H9 (cell line): ENCODE measurements around the gene FARS2. TPM values are rescaled to one million over a fixed set of nuclear protein-coding genes. Genes with fewer than 3 reads are reported as not detected.
A peak's percentile ranks its signal among the peaks of the same experiment; 100 is the strongest.

Source experiments
- DNase-seq: peaks from one replicate; pipeline ENCODE4 v3.0.0-alpha.2; 2017
- H2AFZ ChIP-seq: one replicate; pipeline ENCODE4 v1.6.1; 2013; ENCODE audit warnings: mild to moderate bottlenecking, low read length, control low read depth, moderate library complexity
- H2AK5ac ChIP-seq: 2 replicates; pipeline ENCODE4 v1.6.1; 2013; ENCODE audit warnings: low read length, control low read depth, mixed read lengths; ENCODE audit not compliant: insufficient read length
- H2BK120ac ChIP-seq: one replicate; pipeline ENCODE4 v1.6.1; 2013; ENCODE audit warnings: low read depth, mild to moderate bottlenecking, low read length, control low read depth, inconsistent platforms; ENCODE audit not compliant: poor library complexity, severe bottlenecking
- H2BK12ac ChIP-seq: 2 replicates; pipeline ENCODE4 v1.6.1; 2013; ENCODE audit warnings: low read length, control low read depth, mixed read lengths, low read depth; ENCODE audit not compliant: insufficient read length
- H2BK15ac ChIP-seq: 2 replicates; pipeline ENCODE4 v1.6.1; 2013; ENCODE audit warnings: low read depth, low read length, control low read depth
- H2BK20ac ChIP-seq: one replicate; pipeline ENCODE4 v1.6.1; 2013; ENCODE audit warnings: low read depth, mild to moderate bottlenecking, low read length, control low read depth, inconsistent platforms; ENCODE audit not compliant: poor library complexity, severe bottlenecking
- H2BK5ac ChIP-seq: 2 replicates; pipeline ENCODE4 v1.6.1; 2013; ENCODE audit warnings: low read length, control low read depth, mixed read lengths; ENCODE audit not compliant: insufficient read length
- H3K14ac ChIP-seq: 2 replicates; pipeline ENCODE4 v1.6.1; 2013; ENCODE audit warnings: low read length, control low read depth; ENCODE audit not compliant: insufficient read depth
- H3K18ac ChIP-seq: 2 replicates; pipeline ENCODE4 v1.6.1; 2013; ENCODE audit warnings: low read depth, mild to moderate bottlenecking, mixed read lengths, low read length, control low read depth; ENCODE audit not compliant: insufficient read length
- H3K23ac ChIP-seq: 2 replicates; pipeline ENCODE4 v1.6.1; 2013; ENCODE audit warnings: low read length, control low read depth, mixed read lengths, low read depth; ENCODE audit not compliant: insufficient read length
- H3K23me2 ChIP-seq: 2 replicates; pipeline ENCODE4 v1.6.1; 2013; ENCODE audit warnings: low read depth, mild to moderate bottlenecking, mixed read lengths, low read length, control low read depth; ENCODE audit not compliant: insufficient read length, poor library complexity, severe bottlenecking
- H3K27ac ChIP-seq: 2 replicates; pipeline ENCODE4 v1.5.1; 2013; ENCODE audit warnings: low read length, control low read depth, mixed read lengths, low read depth; ENCODE audit not compliant: insufficient read length
- H3K27me3 ChIP-seq: 2 replicates; pipeline ENCODE4 v1.6.1; 2013; ENCODE audit warnings: low read length, control low read depth, inconsistent platforms; ENCODE audit not compliant: insufficient read depth
- H3K4ac ChIP-seq: 2 replicates; pipeline ENCODE4 v1.6.1; 2013; ENCODE audit warnings: low read depth, mild to moderate bottlenecking, control low read depth, inconsistent platforms, low read length, moderate library complexity
- H3K4me1 ChIP-seq: 2 replicates; pipeline ENCODE4 v1.6.1; 2013; ENCODE audit warnings: low read length, control low read depth, inconsistent platforms; ENCODE audit not compliant: insufficient read depth
- H3K4me2 ChIP-seq: 2 replicates; pipeline ENCODE4 v1.6.1; 2013; ENCODE audit warnings: low read length, control low read depth, mixed read lengths; ENCODE audit not compliant: insufficient read length, insufficient read depth
- H3K56ac ChIP-seq: 2 replicates; pipeline ENCODE4 v1.6.1; 2013; ENCODE audit warnings: low read depth, mild to moderate bottlenecking, mixed read lengths, low read length, control low read depth; ENCODE audit not compliant: insufficient read length
- H3K79me1 ChIP-seq: 2 replicates; pipeline ENCODE4 v1.6.1; 2013; ENCODE audit warnings: low read depth, mild to moderate bottlenecking, moderate library complexity, low read length, control low read depth, inconsistent platforms; ENCODE audit not compliant: insufficient read depth, poor library complexity, severe bottlenecking
- H3K79me2 ChIP-seq: 2 replicates; pipeline ENCODE4 v1.6.1; 2013; ENCODE audit warnings: low read length, control low read depth, inconsistent platforms; ENCODE audit not compliant: insufficient read depth
- H3K9ac ChIP-seq: 2 replicates; pipeline ENCODE4 v1.6.1; 2013; ENCODE audit warnings: low read length, control low read depth, mixed read lengths; ENCODE audit not compliant: insufficient read length; ENCODE audit errors: extremely low read depth
- H3K9me3 ChIP-seq: one replicate; pipeline ENCODE4 v1.6.1; 2013; ENCODE audit warnings: low read depth, low read length, inconsistent platforms; ENCODE audit not compliant: control insufficient read depth
- H3T11ph ChIP-seq: one replicate; pipeline ENCODE4 v1.6.1; 2013; ENCODE audit warnings: mild to moderate bottlenecking, low read length, control low read depth, inconsistent platforms
- H4K20me1 ChIP-seq: one replicate; pipeline ENCODE4 v1.6.1; 2013; ENCODE audit not compliant: control insufficient read depth, insufficient read length, insufficient read depth
- H4K5ac ChIP-seq: 2 replicates; pipeline ENCODE4 v1.6.1; 2013; ENCODE audit warnings: low read depth, mild to moderate bottlenecking, mixed read lengths, low read length, control low read depth; ENCODE audit not compliant: insufficient read length
- H4K8ac ChIP-seq: replicated peaks from 2 replicates; pipeline ENCODE4 v1.6.1; 2013; ENCODE audit warnings: low read length, control low read depth, mixed read lengths, low read depth; ENCODE audit not compliant: insufficient read length
- H4K91ac ChIP-seq: 2 replicates; pipeline ENCODE4 v1.6.1; 2013; ENCODE audit warnings: low read depth, mild to moderate bottlenecking, moderate library complexity, mixed read lengths, low read length, control low read depth; ENCODE audit not compliant: insufficient read length
- H3K27ac Mint-ChIP-seq, 3 experiments: 2 replicates in 2 of 3; 3 replicates in 1 of 3; pipeline ENCODE4 v1.8.0; 2020 to 2021; ENCODE audit warnings: mixed read lengths in 3 of 3, mild to moderate bottlenecking in 1 of 3, moderate library complexity in 1 of 3
- H3K27me3 Mint-ChIP-seq: 2 replicates; pipeline ENCODE4 v1.8.0; 2021; ENCODE audit warnings: low read depth, mild to moderate bottlenecking, moderate library complexity, mixed read lengths
- H3K36me3 Mint-ChIP-seq, 3 experiments: 2 replicates in 2 of 3; 3 replicates in 1 of 3; pipeline ENCODE4 v1.8.0; 2020 to 2021; ENCODE audit warnings: low read depth in 3 of 3, mixed read lengths in 3 of 3; ENCODE audit not compliant: insufficient read depth in 1 of 3
- H3K4me1 Mint-ChIP-seq, 2 experiments: 2 replicates each; pipeline ENCODE4 v1.8.0; 2020; ENCODE audit warnings: mixed read lengths in 2 of 2
- H3K4me3 Mint-ChIP-seq, 2 experiments: 2 replicates in 1 of 2; 3 replicates in 1 of 2; pipeline ENCODE4 v1.8.0; 2020 to 2021; ENCODE audit warnings: mild to moderate bottlenecking in 2 of 2, mixed read lengths in 2 of 2, moderate library complexity in 1 of 2
- H3K9me3 Mint-ChIP-seq, 2 experiments: 2 replicates in 1 of 2; 3 replicates in 1 of 2; pipeline ENCODE4 v1.8.0; 2020; ENCODE audit warnings: mild to moderate bottlenecking in 2 of 2, mixed read lengths in 2 of 2, moderate library complexity in 1 of 2
- WGBS: extraction: QIAGEN DNeasy Blood & Tissue Kit; methylation state at CpG from one replicate; pipeline ENCODE4 v1.1.7; 2013; ENCODE audit warnings: missing lambda C conversion rate, low lambda C conversion rate, mixed read lengths; ENCODE audit not compliant: insufficient read length; ENCODE audit errors: extremely low coverage; 5-methylcytosine and 5-hydroxymethylcytosine counted together
- total RNA-seq: library from RNA; stranded (reverse); gene quantifications from 2 replicates; pipeline ENCODE4 v1.2.1, GENCODE V29; 2021
- TF ChIP-seq, protein P1 (sequence below): fragments of 200-600 bp; sonication (generic); conservative IDR thresholded peaks from 3 replicates; pipeline ENCODE4 v1.8.0; 2021; ENCODE audit warnings: antibody characterized with exemption, mild to moderate bottlenecking

Gene FARS2
- total RNA-seq, 1 experiment from 2014 or later: 8.5 TPM

DNA sequence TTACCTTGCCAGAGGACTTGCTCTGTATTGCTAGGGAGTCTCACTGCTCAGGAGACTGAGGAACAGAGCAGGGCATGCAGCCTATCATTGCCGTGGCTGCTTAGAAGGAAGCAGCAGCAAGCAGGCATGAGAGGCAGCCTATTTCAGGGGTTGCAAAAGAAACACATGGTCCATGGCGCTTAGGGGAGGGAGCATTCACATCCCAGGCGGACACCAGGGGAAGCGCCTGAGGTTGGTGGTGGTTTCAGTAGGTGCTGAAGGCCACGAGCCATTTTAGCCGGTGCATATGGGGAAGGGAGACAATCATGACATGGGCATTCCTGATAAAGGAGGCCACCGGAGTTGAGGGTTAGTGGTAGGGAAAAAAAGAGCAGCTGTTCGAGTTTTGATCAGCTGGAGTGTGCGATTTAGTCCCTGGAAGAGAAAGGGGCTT is 20.9 kb downstream of the FARS2 start:
- H3T11ph ChIP-seq: no peak overlapping the region
- no peak overlapping the region for H3K27ac ChIP-seq
- Mint-ChIP-seq H3K27ac (peak overlapping the region in 2 of 3 experiments; percentile 10 to 74; a peak in 4 of 7 replicates), H3K4me3 (no peak overlapping the region), H3K36me3 (no peaks in the 10 kb centered on the region), H3K4me1 (peaks cover 17 to 19% of the 10 kb centered on the region in 2 experiments), H3K27me3 (no peaks in the 10 kb centered on the region), H3K9me3 (no peaks in the 10 kb centered on the region)
- H3K79me2 ChIP-seq: no peaks in the 10 kb centered on the region; the same call in 1 of the 2 replicates
- no peak overlapping the region for H2BK20ac ChIP-seq
- H3K23ac ChIP-seq: no peak overlapping the region
- TF ChIP-seq, protein P1, sequence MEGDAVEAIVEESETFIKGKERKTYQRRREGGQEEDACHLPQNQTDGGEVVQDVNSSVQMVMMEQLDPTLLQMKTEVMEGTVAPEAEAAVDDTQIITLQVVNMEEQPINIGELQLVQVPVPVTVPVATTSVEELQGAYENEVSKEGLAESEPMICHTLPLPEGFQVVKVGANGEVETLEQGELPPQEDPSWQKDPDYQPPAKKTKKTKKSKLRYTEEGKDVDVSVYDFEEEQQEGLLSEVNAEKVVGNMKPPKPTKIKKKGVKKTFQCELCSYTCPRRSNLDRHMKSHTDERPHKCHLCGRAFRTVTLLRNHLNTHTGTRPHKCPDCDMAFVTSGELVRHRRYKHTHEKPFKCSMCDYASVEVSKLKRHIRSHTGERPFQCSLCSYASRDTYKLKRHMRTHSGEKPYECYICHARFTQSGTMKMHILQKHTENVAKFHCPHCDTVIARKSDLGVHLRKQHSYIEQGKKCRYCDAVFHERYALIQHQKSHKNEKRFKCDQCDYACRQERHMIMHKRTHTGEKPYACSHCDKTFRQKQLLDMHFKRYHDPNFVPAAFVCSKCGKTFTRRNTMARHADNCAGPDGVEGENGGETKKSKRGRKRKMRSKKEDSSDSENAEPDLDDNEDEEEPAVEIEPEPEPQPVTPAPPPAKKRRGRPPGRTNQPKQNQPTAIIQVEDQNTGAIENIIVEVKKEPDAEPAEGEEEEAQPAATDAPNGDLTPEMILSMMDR: no peak
- H3K27me3 ChIP-seq: no peaks in the 10 kb centered on the region
- no peak overlapping the region for H2AFZ ChIP-seq
- no peak overlapping the region for H2BK12ac ChIP-seq
- no CpG with 5 or more reads among the region's 9 CpGs for WGBS
- H3K23me2 ChIP-seq: no peaks in the 10 kb centered on the region
- no peak overlapping the region for H3K56ac ChIP-seq
- no peak overlapping the region for H2BK120ac ChIP-seq
- H3K9ac ChIP-seq: no peak overlapping the region
- no peak overlapping the region for H4K8ac ChIP-seq
- H4K20me1 ChIP-seq: no peaks in the 10 kb centered on the region
- H3K9me3 ChIP-seq: no peaks in the 10 kb centered on the region
- H3K14ac ChIP-seq: no peak overlapping the region; the same call in 1 of the 2 replicates
- peaks cover 7% of the 10 kb centered on the region for H3K79me1 ChIP-seq
- H3K18ac ChIP-seq: no peak overlapping the region
- H2BK15ac ChIP-seq: no peak overlapping the region
- H2BK5ac ChIP-seq: no peak overlapping the region
- no peak overlapping the region for H4K5ac ChIP-seq
- H4K91ac ChIP-seq: no peak overlapping the region
- DNase-seq: no peak
- no peak overlapping the region for H2AK5ac ChIP-seq
- H3K4ac ChIP-seq: no peak overlapping the region
- peaks cover 2% of the 10 kb centered on the region; the same call in 1 of the 2 replicates for H3K4me1 ChIP-seq
- H3K4me2 ChIP-seq: no peak overlapping the region
